Astrocyte of the spinal cord (primary cell): ENCODE results near the gene MUC2.

Experiments used
- DNase-seq: peaks from one replicate; pipeline ENCODE4 v3.0.0; 2011; ENCODE audit warnings: low read depth, low spot score
- H3K4me3 ChIP-seq: 2 replicates; pipeline ENCODE4 v1.5.1; 2011; ENCODE audit warnings: low read depth, mild to moderate bottlenecking, low read length, moderate library complexity
- in situ Hi-C: cut with HindIII; loops from 2 replicates; pipeline ENCODE4 v1.10.0; 2017; ENCODE audit warnings: low sequenced_read_pairs
- TF ChIP-seq, protein P1 (sequence below): IDR thresholded peaks from 2 replicates; pipeline ENCODE4 v1.5.1; 2012; ENCODE audit warnings: low read depth, mild to moderate bottlenecking, low read length, inconsistent platforms

The MUC2 gene

DNA sequence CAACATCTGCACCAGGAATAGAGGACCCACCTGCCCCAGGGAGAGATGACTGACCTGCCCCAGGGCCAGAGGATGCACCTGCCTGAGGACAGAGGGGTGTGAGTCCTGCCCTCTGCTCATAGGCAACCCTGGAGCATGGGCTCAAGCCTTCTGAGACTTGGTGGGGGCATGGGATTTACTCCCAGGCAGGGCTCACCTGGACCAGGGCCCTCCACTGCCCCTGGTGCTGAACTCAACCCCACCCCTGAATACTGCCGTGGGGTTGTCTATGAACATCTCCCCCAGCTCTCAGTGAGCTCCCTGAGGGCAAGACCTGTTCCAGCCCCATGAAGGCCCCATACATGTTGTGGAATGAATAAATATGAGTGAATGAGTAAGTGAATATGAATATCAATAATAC, 49.3 kb downstream of the MUC2 start:
- in situ Hi-C loops, result no loop called here
- no peak overlapping the region for H3K4me3 ChIP-seq
- TF ChIP-seq, protein P1, sequence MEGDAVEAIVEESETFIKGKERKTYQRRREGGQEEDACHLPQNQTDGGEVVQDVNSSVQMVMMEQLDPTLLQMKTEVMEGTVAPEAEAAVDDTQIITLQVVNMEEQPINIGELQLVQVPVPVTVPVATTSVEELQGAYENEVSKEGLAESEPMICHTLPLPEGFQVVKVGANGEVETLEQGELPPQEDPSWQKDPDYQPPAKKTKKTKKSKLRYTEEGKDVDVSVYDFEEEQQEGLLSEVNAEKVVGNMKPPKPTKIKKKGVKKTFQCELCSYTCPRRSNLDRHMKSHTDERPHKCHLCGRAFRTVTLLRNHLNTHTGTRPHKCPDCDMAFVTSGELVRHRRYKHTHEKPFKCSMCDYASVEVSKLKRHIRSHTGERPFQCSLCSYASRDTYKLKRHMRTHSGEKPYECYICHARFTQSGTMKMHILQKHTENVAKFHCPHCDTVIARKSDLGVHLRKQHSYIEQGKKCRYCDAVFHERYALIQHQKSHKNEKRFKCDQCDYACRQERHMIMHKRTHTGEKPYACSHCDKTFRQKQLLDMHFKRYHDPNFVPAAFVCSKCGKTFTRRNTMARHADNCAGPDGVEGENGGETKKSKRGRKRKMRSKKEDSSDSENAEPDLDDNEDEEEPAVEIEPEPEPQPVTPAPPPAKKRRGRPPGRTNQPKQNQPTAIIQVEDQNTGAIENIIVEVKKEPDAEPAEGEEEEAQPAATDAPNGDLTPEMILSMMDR, result no peak
- DNase-seq, result no peak
